ENCODE measurements around the gene IFNGR2.
"Not testable (repeated sequence)": the region's sequence is repeated elsewhere in the genome, so short reads cannot be mapped to it uniquely, and the experiment has no call there.

The IFNGR2 gene

DNA sequence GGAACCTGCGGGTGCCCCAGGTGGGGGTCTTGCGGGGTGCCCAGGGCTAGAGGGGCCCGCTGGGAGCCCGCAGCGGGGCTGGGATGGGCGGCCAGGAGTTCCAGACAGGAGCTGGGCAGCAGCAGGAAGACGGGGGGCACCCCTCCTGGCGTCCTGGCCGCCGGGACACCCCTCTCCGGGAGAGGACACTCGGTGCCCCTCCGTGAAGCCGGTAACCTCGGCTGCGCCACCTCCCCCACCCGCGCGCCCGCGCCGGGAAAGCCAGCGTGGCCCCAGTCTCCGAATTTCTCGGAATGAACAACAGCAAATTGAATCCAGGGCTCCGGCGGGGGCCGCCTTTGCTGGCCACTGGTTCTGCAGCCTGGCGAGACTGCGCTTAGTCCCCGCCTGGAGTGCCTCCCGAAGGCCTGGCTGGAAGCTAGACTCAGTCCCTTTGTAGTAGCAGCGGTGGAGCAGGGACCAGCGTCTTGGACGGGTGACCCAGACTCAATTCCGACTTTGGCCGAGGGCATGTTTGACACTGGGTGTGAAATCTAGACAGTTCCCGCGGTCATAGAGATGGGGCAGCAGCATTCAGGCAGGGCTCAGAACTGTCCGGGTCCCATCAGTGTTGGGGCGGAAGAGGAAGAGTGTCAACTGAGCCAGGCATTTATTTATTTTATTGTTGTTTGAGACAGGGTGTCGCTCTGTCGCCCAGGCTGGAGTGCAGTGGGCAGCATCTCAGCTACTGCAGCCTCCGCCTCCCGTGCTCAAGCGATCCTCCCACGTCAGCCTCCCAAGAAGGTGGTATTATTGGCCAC is 773 bp downstream of the IFNGR2 start:
- TF ChIP-seq, protein P1, sequence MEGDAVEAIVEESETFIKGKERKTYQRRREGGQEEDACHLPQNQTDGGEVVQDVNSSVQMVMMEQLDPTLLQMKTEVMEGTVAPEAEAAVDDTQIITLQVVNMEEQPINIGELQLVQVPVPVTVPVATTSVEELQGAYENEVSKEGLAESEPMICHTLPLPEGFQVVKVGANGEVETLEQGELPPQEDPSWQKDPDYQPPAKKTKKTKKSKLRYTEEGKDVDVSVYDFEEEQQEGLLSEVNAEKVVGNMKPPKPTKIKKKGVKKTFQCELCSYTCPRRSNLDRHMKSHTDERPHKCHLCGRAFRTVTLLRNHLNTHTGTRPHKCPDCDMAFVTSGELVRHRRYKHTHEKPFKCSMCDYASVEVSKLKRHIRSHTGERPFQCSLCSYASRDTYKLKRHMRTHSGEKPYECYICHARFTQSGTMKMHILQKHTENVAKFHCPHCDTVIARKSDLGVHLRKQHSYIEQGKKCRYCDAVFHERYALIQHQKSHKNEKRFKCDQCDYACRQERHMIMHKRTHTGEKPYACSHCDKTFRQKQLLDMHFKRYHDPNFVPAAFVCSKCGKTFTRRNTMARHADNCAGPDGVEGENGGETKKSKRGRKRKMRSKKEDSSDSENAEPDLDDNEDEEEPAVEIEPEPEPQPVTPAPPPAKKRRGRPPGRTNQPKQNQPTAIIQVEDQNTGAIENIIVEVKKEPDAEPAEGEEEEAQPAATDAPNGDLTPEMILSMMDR (IDR thresholded peaks at IDR 0.05; ENCODE audit: insufficient read depth, missing control alignments), result no peak
- DNase-seq (ENCODE audit: insufficient read length, low spot score), result no peak
- no peak for FAIRE-seq

GRCh38 chr21:33406493-33406892 is 3.3 kb downstream of the IFNGR2 start:
- FAIRE-seq, result no peak
- TF ChIP-seq, protein P1 (IDR thresholded peaks at IDR 0.05; ENCODE audit: insufficient read depth, missing control alignments), result no peak
- DNase-seq (ENCODE audit: insufficient read length, low spot score), result no peak

DNA sequence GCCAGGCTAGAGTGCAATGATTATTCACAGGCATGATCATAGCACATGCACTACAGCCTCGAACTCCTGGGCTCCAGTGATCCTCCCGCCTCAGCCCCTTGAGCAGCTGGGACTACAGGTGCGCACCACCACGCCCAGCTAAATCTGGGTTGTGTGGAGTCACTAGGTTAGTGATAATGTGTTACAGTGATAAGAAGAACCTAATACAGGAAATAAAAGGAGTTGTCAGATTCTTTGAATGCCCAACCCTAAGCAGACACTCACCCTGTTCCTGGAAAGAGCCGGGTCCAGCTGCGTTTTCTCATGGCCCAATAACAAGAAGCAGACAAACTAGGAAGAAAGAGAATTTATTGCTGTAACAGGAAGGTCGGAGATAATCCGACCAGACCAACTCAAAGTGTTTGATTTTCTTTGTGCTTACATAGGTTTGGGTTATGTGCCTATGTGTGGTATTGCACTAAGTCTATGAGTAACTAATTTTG is 8.8 kb downstream of the IFNGR2 start:
- FAIRE-seq (no peak), DNase-seq (ENCODE audit: insufficient read length, low spot score) (no peak)
- TF ChIP-seq, protein P1 (IDR thresholded peaks at IDR 0.05; ENCODE audit: insufficient read depth, missing control alignments), result no peak

- FAIRE-seq; DNase-seq (ENCODE audit: insufficient read length, low spot score): not testable (repeated sequence)
Observed at GRCh38 chr21:33412439-33412831, 9.2 kb downstream of the IFNGR2 start.

GRCh38 chr21:33412832-33413519 is 9.8 kb downstream of the IFNGR2 start:
- DNase-seq (ENCODE audit: insufficient read length, low spot score) (no peak), FAIRE-seq (no peak)
- TF ChIP-seq, protein P1 (IDR thresholded peaks at IDR 0.05; ENCODE audit: insufficient read depth, missing control alignments), result no peak

- no peak for DNase-seq (ENCODE audit: insufficient read length, low spot score)
- TF ChIP-seq, protein P1 (IDR thresholded peaks at IDR 0.05; ENCODE audit: insufficient read depth, missing control alignments), result no peak
- FAIRE-seq, result no peak
Observed at GRCh38 chr21:33414068-33414467, 10.9 kb downstream of the IFNGR2 start.

DNA sequence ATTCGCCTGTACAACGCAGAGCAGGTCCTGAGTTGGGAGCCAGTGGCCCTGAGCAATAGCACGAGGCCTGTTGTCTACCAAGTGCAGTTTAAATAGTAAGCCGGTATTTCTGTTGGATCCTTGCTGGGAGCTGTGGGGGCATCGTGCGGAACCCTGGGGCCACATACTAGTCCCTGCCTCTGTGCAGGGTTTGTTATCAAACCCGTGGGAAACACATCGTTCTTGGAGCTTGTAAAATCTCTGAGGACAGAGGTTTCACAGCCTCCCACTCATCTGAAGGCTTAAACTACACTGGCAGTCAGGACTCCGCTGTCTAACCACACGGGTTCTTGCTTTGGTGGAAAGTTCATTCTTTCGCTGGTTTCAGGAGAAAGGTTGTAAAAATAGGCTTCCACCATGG is 11.7 kb downstream of the IFNGR2 start:
- DNase-seq (ENCODE audit: insufficient read length, low spot score) (no peak), FAIRE-seq (no peak)
- TF ChIP-seq, protein P1 (IDR thresholded peaks at IDR 0.05; ENCODE audit: insufficient read depth, missing control alignments), result no peak

All from D721Med (cell line).